Bronchial epithelial cell (primary cell): ENCODE results near the gene TIMM10B. TPM values are rescaled to one million over a fixed set of nuclear protein-coding genes. Genes with fewer than 3 reads are reported as not detected.

Experiments used
- DNase-seq: peaks from one replicate; pipeline ENCODE4 v3.0.0-alpha.2; 2010; ENCODE audit warnings: low read depth
- FAIRE-seq: peaks from 2 replicates; lab custom pipeline; 2011; peaks lifted over from hg19 to GRCh38; lab: Jason Lieb, UNC
- H3K27me3 ChIP-seq: 2 replicates; pipeline ENCODE4 v1.5.1; 2011; ENCODE audit warnings: low read length; ENCODE audit not compliant: control insufficient read depth, insufficient read depth
- H3K36me3 ChIP-seq: 2 replicates; pipeline ENCODE4 v1.5.1; 2011; ENCODE audit warnings: low read length; ENCODE audit not compliant: control insufficient read depth, insufficient read depth
- H3K4me3 ChIP-seq: 2 replicates; pipeline ENCODE4 v1.5.1; 2011; ENCODE audit warnings: mild to moderate bottlenecking, low read depth, low read length, control low read depth
- CTCF ChIP-seq: IDR thresholded peaks from 2 replicates; pipeline ENCODE4 v1.5.1; 2011; ENCODE audit warnings: mild to moderate bottlenecking, moderate library complexity, low read length, control low read depth, inconsistent platforms; ENCODE audit not compliant: insufficient read depth, severe bottlenecking
- total RNA-seq: library from RNA; depleted of rRNA; stranded (reverse); fragments of >200 nt; gene quantifications from 2 replicates; pipeline ENCODE4 v1.2.1, GENCODE V29; 2014

TIMM10B gene
- total RNA-seq, 1 donor from 2014 or later: 39.5 TPM

GRCh38 chr11:6531267-6531752 is 50.0 kb downstream of the TIMM10B start:
- TF ChIP-seq CTCF: peak; percentile 64
- DNase-seq (peak; percentile 51), FAIRE-seq (no peak)
- Histone ChIP-seq H3K27me3 (no peaks in the 10 kb centered on the region), H3K4me3 (no peak overlapping the region), H3K36me3 (peaks cover 8% of the 10 kb centered on the region)

Other genes starting within 250 kb of the TIMM10B start
- 7.4 and 10.4 TPM in 2 replicates for gene FHIP1B, start 246.9 kb upstream of the TIMM10B start, total RNA-seq
- gene CNGA4, start 242.4 kb upstream of the TIMM10B start, total RNA-seq: 0.26 TPM in 1 of 2 replicates, not detected in the other
- gene CCKBR, start 221.7 kb upstream of the TIMM10B start, total RNA-seq: not detected in 2 replicates
- gene CAVIN3, start 161.0 kb upstream of the TIMM10B start, total RNA-seq: 35.0 and 41.6 TPM in 2 replicates
- gene SMPD1, start 91.0 kb upstream of the TIMM10B start, total RNA-seq: 1.1 and 3.2 TPM in 2 replicates
- gene APBB1, start 62.4 kb upstream of the TIMM10B start, total RNA-seq: 1.7 and 1.8 TPM in 2 replicates
- gene HPX, start 40.5 kb upstream of the TIMM10B start, total RNA-seq: 0.26 and 0.51 TPM in 2 replicates
- 7.6 and 9.9 TPM in 2 replicates for gene TRIM3, start 7.6 kb upstream of the TIMM10B start, total RNA-seq
- 59.3 and 72.7 TPM in 2 replicates for gene ARFIP2, start 170 bp upstream of the TIMM10B start, total RNA-seq
- gene DNHD1, start 15.8 kb downstream of the TIMM10B start, total RNA-seq: 4.5 and 8.2 TPM in 2 replicates
- 10.3 and 10.5 TPM in 2 replicates for gene RRP8, start 122.1 kb downstream of the TIMM10B start, total RNA-seq
- gene ILK, start 122.3 kb downstream of the TIMM10B start, total RNA-seq: 47.0 and 70.3 TPM in 2 replicates
- 43.2 and 70.2 TPM in 2 replicates for gene TAF10, start 130.7 kb downstream of the TIMM10B start, total RNA-seq
- gene TPP1, start 137.9 kb downstream of the TIMM10B start, total RNA-seq: 23.7 and 40.8 TPM in 2 replicates
- 0.26 TPM in 2 replicates for gene DCHS1, start 174.3 kb downstream of the TIMM10B start, total RNA-seq
- gene MRPL17, start 201.8 kb downstream of the TIMM10B start, total RNA-seq: 44.5 and 63.7 TPM in 2 replicates